Activated CD4-positive, alpha-beta T cell treated with anti-CD3 and anti-CD28 coated beads, Interleukin-2, amount 10 ng/mL, durations not matched to agents 24 days and 14 days (primary cell): ENCODE data around the gene USP33. TPM values are rescaled to one million over a fixed set of nuclear protein-coding genes. Genes with fewer than 3 reads are reported as not detected.
"Not testable (repeated sequence)": the region's sequence is repeated elsewhere in the genome, so short reads cannot be mapped to it uniquely, and the experiment has no call there.

Source experiments
- DNase-seq: peaks from one replicate; pipeline ENCODE4 v3.0.0; 2022
- H3K27ac Mint-ChIP-seq: one replicate; pipeline ENCODE4 v1.8.0; 2022; ENCODE audit warnings: mild to moderate bottlenecking, mixed read lengths
- H3K27me3 Mint-ChIP-seq: one replicate; pipeline ENCODE4 v1.8.0; 2022; ENCODE audit warnings: mixed read lengths
- H3K36me3 Mint-ChIP-seq: one replicate; pipeline ENCODE4 v1.8.0; 2022; ENCODE audit warnings: low read depth, mild to moderate bottlenecking, mixed read lengths
- H3K4me1 Mint-ChIP-seq: one replicate; pipeline ENCODE4 v1.8.0; 2021; ENCODE audit warnings: mixed read lengths
- H3K4me3 Mint-ChIP-seq: one replicate; pipeline ENCODE4 v1.8.0; 2022; ENCODE audit warnings: mild to moderate bottlenecking, moderate library complexity, mixed read lengths
- H3K9me3 Mint-ChIP-seq: one replicate; pipeline ENCODE4 v1.8.0; 2021; ENCODE audit warnings: mixed read lengths
- intact Hi-C: fragments of 100-400 bp; cut with micrococcal nuclease; formaldehyde crosslinking; loops from one replicate; pipeline ENCODE4 v1.15.1; 2023
- total RNA-seq: library from RNA; stranded (reverse); gene quantifications from 2 replicates; pipeline ENCODE4 v1.2.3, GENCODE V29; 2022

The USP33 gene
- total RNA-seq, 1 donor from 2014 or later, result 47.4 TPM

GRCh38 chr1:77762072-77762476 is 2.4 kb upstream of the USP33 start:
- Mint-ChIP-seq H3K36me3 (peaks cover 3% of the 10 kb centered on the region), H3K4me3 (no peak overlapping the region), H3K4me1 (peaks cover 10% of the 10 kb centered on the region), H3K27ac (no peak overlapping the region), H3K27me3 (peaks cover 2% of the 10 kb centered on the region), H3K9me3 (no peaks in the 10 kb centered on the region)
- intact Hi-C loops, result no loop called here
- no peak for DNase-seq

GRCh38 chr1:77757603-77758002 is 2.0 kb downstream of the USP33 start:
- Mint-ChIP-seq H3K4me1 (peaks cover 28% of the 10 kb centered on the region), H3K9me3 (no peaks in the 10 kb centered on the region), H3K27me3 (peaks cover 2% of the 10 kb centered on the region), H3K4me3 (peak overlapping the region; percentile 44), H3K36me3 (peaks cover 6% of the 10 kb centered on the region), H3K27ac (no peak overlapping the region)
- intact Hi-C loops, result loop anchor here (5.0 kb wide), 2 partner anchors 195 to 355 kb away; no protein-coding TSS in a partner anchor
- peak; percentile 43 for DNase-seq

GRCh38 chr1:77757066-77757584 is 2.5 kb downstream of the USP33 start:
- peak; percentile 20 for DNase-seq
- intact Hi-C loops, result loop anchor here (5.0 kb wide), 2 partner anchors 195 to 355 kb away; no protein-coding TSS in a partner anchor
- no peaks in the 10 kb centered on the region for H3K9me3 Mint-ChIP-seq
- H3K27me3 Mint-ChIP-seq, result peaks cover 1% of the 10 kb centered on the region
- no peak overlapping the region for H3K27ac Mint-ChIP-seq
- peaks cover 27% of the 10 kb centered on the region for H3K4me1 Mint-ChIP-seq
- H3K36me3 Mint-ChIP-seq, result peaks cover 6% of the 10 kb centered on the region
- H3K4me3 Mint-ChIP-seq, result peak overlapping the region; percentile 44

- H3K9me3 Mint-ChIP-seq, result no peaks in the 10 kb centered on the region
- peak overlapping the region; percentile 15 for H3K27ac Mint-ChIP-seq
- peaks cover 27% of the 10 kb centered on the region for H3K4me1 Mint-ChIP-seq
- H3K27me3 Mint-ChIP-seq, result no peaks in the 10 kb centered on the region
- intact Hi-C loops, result loop anchor here (5.0 kb wide), 2 partner anchors 196 to 356 kb away; no protein-coding TSS in a partner anchor
- peak overlapping the region; percentile 13 for H3K4me3 Mint-ChIP-seq
- DNase-seq, result peak; percentile 55
- H3K36me3 Mint-ChIP-seq, result peaks cover 6% of the 10 kb centered on the region
These were observed 3.4 kb downstream of the USP33 start for GRCh38 chr1:77756052-77756754.

- H3K4me3 Mint-ChIP-seq, H3K36me3 Mint-ChIP-seq, DNase-seq, H3K27me3 Mint-ChIP-seq, H3K9me3 Mint-ChIP-seq, intact Hi-C loops, H3K27ac Mint-ChIP-seq: not testable (repeated sequence)
- peaks cover 16% of the 10 kb centered on the region for H3K4me1 Mint-ChIP-seq
These were observed 10.2 kb downstream of the USP33 start for GRCh38 chr1:77749489-77749888.

GRCh38 chr1:77744576-77744975 is 15.1 kb downstream of the USP33 start:
- H3K27ac Mint-ChIP-seq, result no peak overlapping the region
- peaks cover 11% of the 10 kb centered on the region for H3K4me1 Mint-ChIP-seq
- DNase-seq, result no peak
- peaks cover 12% of the 10 kb centered on the region for H3K36me3 Mint-ChIP-seq
- no peak overlapping the region for H3K4me3 Mint-ChIP-seq
- H3K9me3 Mint-ChIP-seq, result no peaks in the 10 kb centered on the region
- no peaks in the 10 kb centered on the region for H3K27me3 Mint-ChIP-seq
- intact Hi-C loops, result no loop called here

- intact Hi-C loops, result no loop called here
- Mint-ChIP-seq H3K36me3 (peaks cover 23% of the 10 kb centered on the region), H3K4me3 (no peak overlapping the region), H3K27me3 (no peaks in the 10 kb centered on the region), H3K9me3 (no peaks in the 10 kb centered on the region), H3K27ac (no peak overlapping the region), H3K4me1 (peaks cover 9% of the 10 kb centered on the region)
- DNase-seq, result no peak
These were observed 17.6 kb downstream of the USP33 start for GRCh38 chr1:77742011-77742555.

- Mint-ChIP-seq H3K27ac (no peak overlapping the region), H3K4me1 (peaks cover 9% of the 10 kb centered on the region), H3K9me3 (no peaks in the 10 kb centered on the region), H3K4me3 (no peak overlapping the region), H3K27me3 (no peaks in the 10 kb centered on the region), H3K36me3 (peaks cover 25% of the 10 kb centered on the region)
- intact Hi-C loops, result no loop called here
- no peak for DNase-seq
These were observed 18.3 kb downstream of the USP33 start for GRCh38 chr1:77741316-77741715.

- H3K27me3 Mint-ChIP-seq, result no peaks in the 10 kb centered on the region
- H3K36me3 Mint-ChIP-seq, result peaks cover 24% of the 10 kb centered on the region
- intact Hi-C loops, result no loop called here
- no peaks in the 10 kb centered on the region for H3K4me1 Mint-ChIP-seq
- DNase-seq, result no peak
- H3K4me3 Mint-ChIP-seq, result no peak overlapping the region
- no peak overlapping the region for H3K27ac Mint-ChIP-seq
- no peaks in the 10 kb centered on the region for H3K9me3 Mint-ChIP-seq
These were observed 20.4 kb downstream of the USP33 start for GRCh38 chr1:77739235-77739634.

GRCh38 chr1:77732090-77732489 is 27.6 kb downstream of the USP33 start:
- H3K27me3 Mint-ChIP-seq, result no peaks in the 10 kb centered on the region
- no peak overlapping the region for H3K4me3 Mint-ChIP-seq
- intact Hi-C loops, result no loop called here
- no peak overlapping the region for H3K27ac Mint-ChIP-seq
- H3K9me3 Mint-ChIP-seq, result no peaks in the 10 kb centered on the region
- DNase-seq, result no peak
- no peaks in the 10 kb centered on the region for H3K4me1 Mint-ChIP-seq
- peaks cover 36% of the 10 kb centered on the region for H3K36me3 Mint-ChIP-seq

- no peak for DNase-seq
- Mint-ChIP-seq H3K27me3 (no peaks in the 10 kb centered on the region), H3K36me3 (peaks cover 61% of the 10 kb centered on the region), H3K9me3 (no peaks in the 10 kb centered on the region), H3K27ac (no peak overlapping the region), H3K4me3 (no peak overlapping the region), H3K4me1 (no peaks in the 10 kb centered on the region)
- intact Hi-C loops, result no loop called here
These were observed 33.9 kb downstream of the USP33 start for GRCh38 chr1:77725706-77726105.

- Mint-ChIP-seq H3K4me3 (no peak overlapping the region), H3K4me1 (no peaks in the 10 kb centered on the region), H3K27ac (no peak overlapping the region), H3K36me3 (peaks cover 51% of the 10 kb centered on the region), H3K27me3 (no peaks in the 10 kb centered on the region), H3K9me3 (no peaks in the 10 kb centered on the region)
- intact Hi-C loops, result no loop called here
- no peak for DNase-seq
These were observed 41.5 kb downstream of the USP33 start for GRCh38 chr1:77718181-77718580.

- intact Hi-C loops, result no loop called here
- peaks cover 46% of the 10 kb centered on the region for H3K36me3 Mint-ChIP-seq
- no peak overlapping the region for H3K4me3 Mint-ChIP-seq
- H3K27ac Mint-ChIP-seq, result no peak overlapping the region
- H3K4me1 Mint-ChIP-seq, result no peaks in the 10 kb centered on the region
- no peaks in the 10 kb centered on the region for H3K27me3 Mint-ChIP-seq
- no peak for DNase-seq
- no peaks in the 10 kb centered on the region for H3K9me3 Mint-ChIP-seq
These were observed 43.6 kb downstream of the USP33 start for GRCh38 chr1:77716065-77716464.

- no peak overlapping the region for H3K27ac Mint-ChIP-seq
- H3K27me3 Mint-ChIP-seq, result no peaks in the 10 kb centered on the region
- H3K9me3 Mint-ChIP-seq, result no peaks in the 10 kb centered on the region
- H3K4me3 Mint-ChIP-seq, result no peak overlapping the region
- no peaks in the 10 kb centered on the region for H3K4me1 Mint-ChIP-seq
- intact Hi-C loops, result no loop called here
- DNase-seq, result no peak
- peaks cover 55% of the 10 kb centered on the region for H3K36me3 Mint-ChIP-seq
These were observed 49.9 kb downstream of the USP33 start for GRCh38 chr1:77709727-77710126.
